HG03457 (cell line): Measurements from ENCODE around the gene ATP2B2.

Source experiments
- ATAC-seq: cut with Tn5 transposase; IDR thresholded peaks from one replicate; pipeline ENCODE4 v1.9.1; 2021; ENCODE audit warnings: moderate number of reproducible peaks; ENCODE audit not compliant: unreplicated experiment

The ATP2B2 gene

DNA sequence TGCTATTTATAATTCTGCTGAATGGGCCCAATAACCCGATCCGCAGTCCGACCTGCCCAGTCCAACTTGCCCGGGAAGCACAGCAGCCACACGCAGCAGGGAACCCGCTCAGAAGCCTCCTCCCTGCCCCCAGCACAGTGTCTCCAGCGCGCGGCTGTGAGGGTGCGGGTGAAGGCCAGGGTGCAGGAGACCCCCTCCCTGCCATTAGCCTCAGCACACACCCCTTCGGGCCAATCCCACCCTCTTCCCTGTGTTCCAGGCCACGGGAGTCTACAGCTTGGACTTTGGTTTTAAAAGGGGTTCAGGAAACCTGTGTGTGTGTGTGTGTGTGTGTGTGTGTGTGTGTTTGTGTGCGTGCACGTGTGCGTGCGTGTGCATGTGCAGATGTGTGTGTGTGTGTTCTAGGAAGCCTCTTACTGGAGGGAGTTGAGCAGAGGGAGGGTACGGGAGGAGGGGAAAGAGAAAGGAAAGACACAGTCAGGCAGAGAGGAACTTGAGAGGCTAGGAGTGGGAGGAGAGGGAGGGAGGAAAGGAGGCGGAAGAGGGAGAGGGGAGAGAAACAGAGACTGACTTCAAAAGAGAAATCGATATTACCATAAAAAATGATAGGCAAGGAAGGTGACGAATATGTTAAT, 34.2 kb downstream of the ATP2B2 start:
- ATAC-seq, result no peak

DNA sequence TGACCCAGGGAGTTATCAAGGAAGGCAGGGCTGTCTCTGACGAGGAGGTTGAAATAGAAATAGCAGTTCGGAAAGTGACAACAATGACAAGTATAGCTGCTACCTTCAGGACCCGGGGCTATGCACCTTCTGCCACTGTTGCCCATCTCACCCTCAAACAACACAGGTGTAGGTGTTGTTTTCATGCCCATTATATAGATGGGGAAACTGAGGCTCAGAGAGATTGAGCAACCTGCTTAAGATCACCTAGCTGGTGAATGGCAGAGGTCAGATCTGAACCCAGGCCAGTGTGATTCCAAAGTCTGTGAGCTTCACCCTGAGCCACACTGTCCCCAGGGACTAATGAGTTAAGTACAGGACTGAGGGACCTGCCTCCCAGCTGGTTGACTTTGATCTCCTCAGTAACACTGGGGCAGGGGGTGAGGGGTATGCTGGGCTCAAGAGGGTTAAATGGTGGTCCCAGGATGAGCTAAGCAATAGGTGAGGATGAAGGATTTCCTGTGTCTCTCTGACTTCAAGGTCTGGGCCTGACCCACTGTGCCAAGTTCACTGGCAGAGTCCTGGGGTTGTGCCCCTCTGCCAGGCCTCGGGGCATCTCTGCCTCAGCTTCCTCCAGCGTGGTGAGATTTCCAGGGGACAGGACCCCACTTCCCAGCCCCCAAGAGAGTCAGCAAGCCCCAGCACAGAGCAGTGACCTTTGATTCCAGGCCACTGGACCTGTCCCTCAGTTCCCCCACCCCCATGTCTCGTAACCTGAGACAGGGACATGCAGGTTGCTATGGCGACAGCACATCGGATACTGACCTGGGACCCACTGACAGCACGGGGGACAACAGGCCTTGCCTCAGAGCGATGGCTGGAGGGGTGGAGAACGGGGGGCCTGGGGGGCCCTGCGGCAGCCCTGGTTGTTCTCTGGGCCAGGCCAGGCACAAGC, 35.0 kb downstream of the ATP2B2 start:
- no peak for ATAC-seq

DNA sequence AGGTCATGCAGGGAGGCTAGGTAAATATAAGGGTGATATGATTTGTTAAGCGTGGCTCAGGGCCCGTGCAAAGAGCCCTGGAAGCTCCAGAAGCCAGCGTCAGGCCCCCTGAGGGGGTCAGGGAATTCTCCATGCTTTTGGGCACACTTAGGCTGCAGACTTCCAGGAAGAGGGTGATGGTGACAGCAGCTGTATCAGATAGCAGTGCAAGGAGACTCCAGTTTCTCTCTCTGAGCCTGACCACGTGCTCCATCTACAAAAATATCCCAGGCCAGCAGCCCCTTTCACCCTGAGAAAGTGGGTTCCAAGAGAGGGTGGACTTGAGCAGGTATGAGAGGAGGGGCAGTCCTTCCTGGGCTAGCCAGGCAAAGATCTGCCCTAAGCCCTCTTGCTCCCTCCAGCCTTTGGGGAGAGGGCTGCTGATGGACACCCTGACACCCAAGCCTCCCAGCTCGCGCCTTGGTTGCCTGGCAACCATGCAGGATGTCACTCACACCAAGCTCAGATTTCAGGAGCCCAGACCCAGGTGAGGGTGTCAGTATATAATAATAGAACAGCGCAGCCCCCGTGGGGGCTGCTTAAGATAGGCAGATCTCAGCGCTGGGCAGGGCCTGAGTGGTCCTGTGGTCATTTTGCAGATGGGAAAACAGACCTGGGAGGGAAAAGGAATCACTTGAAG, 35.8 kb downstream of the ATP2B2 start:
- ATAC-seq, result no peak

- no peak for ATAC-seq
These were observed 36.6 kb downstream of the ATP2B2 start for GRCh38 chr3:10468613-10469354.

DNA sequence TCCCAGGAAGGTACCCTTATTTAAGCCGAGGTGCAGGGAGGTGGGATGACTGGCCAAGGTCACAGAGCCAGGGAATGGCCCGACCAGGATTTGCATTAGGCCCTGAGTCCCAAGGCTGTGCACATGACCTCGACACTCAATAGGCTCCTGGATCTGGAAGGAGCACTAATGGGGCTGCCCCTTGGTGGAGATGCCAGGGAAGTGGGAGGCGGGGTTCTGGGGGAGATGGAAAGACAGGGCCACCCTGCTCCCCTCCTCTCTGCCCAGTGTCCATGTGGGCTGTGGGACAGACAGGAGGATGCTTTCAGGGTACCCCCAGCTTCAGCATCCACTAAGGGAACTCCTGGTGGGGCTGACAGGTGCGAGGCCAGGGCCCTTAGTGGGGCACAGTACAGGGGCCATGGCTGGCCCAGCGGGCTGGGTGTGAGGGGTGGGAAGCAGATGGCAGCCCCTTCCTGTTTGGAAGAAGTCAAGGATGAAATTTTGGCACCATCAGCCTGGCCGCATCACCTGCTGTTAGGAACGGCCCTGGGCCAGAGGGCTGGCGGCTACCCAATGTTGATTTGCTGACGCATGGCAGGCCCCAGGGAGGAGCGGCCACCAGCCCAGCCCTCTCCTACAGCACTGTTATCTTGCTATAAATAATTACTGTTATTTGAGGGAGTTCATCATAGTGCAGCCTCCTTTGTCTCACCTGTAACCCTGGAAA, 37.3 kb downstream of the ATP2B2 start:
- ATAC-seq, result no peak

DNA sequence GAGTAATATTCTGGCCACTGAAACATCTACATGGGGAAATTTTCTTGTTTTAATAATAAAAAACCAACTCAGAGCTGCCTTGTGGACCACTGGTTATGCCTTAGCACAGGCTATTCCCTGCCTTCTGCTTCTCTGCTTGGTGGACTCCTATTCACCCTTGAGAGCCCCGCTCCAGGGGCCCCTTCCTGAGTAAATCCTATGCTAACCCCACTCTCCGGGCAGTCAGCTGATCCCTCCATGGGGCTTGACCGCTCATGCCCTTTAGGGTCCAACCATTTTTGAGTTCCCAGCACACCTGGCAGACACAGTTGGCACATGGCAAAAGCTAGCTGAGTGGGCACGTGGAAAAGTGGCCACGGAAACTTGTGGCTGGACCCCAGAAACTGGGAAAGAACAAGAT, 38.2 kb downstream of the ATP2B2 start:
- ATAC-seq, result no peak

- no peak for ATAC-seq
These were observed 39.2 kb downstream of the ATP2B2 start for GRCh38 chr3:10466186-10466585.

- no peak for ATAC-seq
These were observed 40.2 kb downstream of the ATP2B2 start for GRCh38 chr3:10465161-10465560.

- no peak for ATAC-seq
These were observed 41.6 kb downstream of the ATP2B2 start for GRCh38 chr3:10463533-10464434.

DNA sequence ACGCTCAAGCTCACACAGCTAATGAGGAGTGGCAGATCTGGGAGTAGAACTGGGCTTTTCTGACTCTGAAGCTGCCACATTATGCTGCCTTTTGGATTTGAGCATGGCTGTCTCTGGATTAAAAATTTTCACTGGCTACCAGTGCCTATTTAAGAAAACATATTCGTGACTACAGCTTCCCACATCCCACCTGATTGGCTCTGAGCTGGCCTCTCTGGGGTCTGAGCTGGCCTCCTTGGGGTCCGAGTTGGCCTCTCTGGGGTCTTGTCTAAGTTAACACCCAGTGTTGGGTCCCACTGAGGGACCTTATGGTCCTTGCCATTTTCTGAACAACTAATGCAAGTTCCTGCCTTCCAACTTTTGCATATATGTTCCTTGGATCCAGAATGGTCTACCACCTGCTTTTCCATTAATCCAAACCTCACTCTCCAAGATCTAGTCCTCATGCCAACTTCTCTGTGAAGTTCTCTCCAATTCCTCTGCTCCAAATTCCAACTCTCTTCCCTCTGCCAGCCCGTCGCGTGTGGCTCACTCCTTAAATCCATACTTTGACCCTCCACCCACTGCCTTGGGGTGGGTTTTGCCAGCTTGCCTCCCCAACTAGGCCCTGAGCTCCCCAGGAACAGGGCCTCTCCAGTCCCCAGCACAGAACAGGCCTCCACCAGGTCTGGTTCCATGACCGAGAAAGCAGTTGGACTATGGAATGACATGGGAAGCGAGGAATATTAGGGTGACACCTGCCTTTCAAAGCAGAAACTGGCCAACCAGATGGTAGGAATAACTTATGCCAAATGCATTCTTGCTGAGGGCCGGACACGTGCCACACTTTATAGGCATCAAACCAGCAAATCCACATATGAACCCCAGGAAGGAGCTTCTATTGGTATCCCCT, 42.5 kb downstream of the ATP2B2 start:
- ATAC-seq, result no peak

DNA sequence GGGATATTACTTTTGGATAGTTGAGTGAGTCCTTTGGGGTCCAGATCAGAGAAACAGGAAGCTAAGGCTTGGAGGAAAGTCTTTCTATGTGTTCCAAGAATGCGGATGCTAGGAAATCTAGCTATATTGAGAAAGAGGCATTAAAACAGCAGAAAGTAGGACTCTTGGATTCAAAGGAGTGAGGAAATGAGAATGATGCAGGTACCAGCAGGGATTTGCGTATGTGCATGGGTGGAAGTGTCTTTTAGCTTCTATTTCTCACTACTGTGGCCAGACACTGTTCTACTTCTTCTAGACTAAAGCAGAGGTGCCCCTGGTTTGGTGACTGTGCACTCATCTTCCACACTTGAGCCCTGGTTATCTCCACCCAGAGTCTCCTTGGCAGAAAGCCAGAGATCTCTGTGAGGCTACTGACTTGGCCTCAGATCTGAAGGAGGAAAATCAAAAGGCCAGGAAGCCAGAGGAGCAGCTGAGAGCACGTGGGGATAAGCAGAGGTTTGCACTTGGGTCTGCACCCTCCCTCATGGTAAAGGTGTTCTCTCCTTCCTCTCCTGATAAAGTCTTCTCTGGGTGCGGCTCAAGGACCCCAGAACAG, 44.3 kb downstream of the ATP2B2 start:
- ATAC-seq, result no peak

- no peak for ATAC-seq
These were observed 45.2 kb downstream of the ATP2B2 start for GRCh38 chr3:10459954-10460754.

GRCh38 chr3:10457560-10457959, 47.8 kb downstream of the ATP2B2 start:
- ATAC-seq, result no peak

- ATAC-seq, result no peak
These were observed 48.4 kb downstream of the ATP2B2 start for GRCh38 chr3:10456981-10457380.

DNA sequence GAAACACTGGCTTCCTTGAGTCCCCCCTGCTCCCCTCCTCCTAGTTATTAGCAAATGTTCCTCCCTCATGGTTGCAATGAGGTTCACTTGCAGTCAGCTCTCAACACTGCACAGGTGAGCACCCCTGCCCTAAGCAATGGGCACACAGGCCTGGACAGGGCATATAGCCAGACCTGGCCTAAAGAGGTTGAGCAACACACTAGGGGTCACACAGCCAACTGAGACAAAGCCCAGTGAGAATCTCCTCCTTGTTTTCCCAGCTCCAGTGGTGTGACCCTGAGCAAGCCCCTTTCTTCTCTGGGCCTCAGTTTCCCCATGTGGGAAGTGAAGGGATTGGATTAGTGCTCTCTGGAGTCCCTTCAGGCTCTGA, 49.9 kb downstream of the ATP2B2 start:
- no peak for ATAC-seq

- no peak for ATAC-seq
These were observed 50.4 kb downstream of the ATP2B2 start for GRCh38 chr3:10454907-10455544.
